GM19463 (cell line): ENCODE data around the gene GLTPD2.

Experiments used
- ATAC-seq: cut with Tn5 transposase; IDR thresholded peaks from one replicate; pipeline ENCODE4 v1.9.1; 2021; ENCODE audit warnings: mild to moderate bottlenecking, moderate library complexity; ENCODE audit not compliant: unreplicated experiment

GLTPD2 gene

GRCh38 chr17:4769628-4770027 lies 19.1 kb upstream of the GLTPD2 start:
- no peak for ATAC-seq

- no peak for ATAC-seq
These were observed 17.1 kb upstream of the GLTPD2 start, which contains the start of gene TM4SF5 for GRCh38 chr17:4771519-4772234. Gene TM4SF5, plus strand, starts transcription at chr17:4771886. Its CDS starts 37 bp downstream, at chr17:4771923.

- no peak for ATAC-seq
These were observed 16.5 kb upstream of the GLTPD2 start for GRCh38 chr17:4772235-4772613.

- no peak for ATAC-seq
These were observed 10.6 kb upstream of the GLTPD2 start for GRCh38 chr17:4777969-4778760.

- ATAC-seq, result no peak
These were observed 8.3 kb upstream of the GLTPD2 start for GRCh38 chr17:4780325-4780955.

GRCh38 chr17:4782652-4783051 lies 6.1 kb upstream of the GLTPD2 start:
- ATAC-seq, result no peak

DNA sequence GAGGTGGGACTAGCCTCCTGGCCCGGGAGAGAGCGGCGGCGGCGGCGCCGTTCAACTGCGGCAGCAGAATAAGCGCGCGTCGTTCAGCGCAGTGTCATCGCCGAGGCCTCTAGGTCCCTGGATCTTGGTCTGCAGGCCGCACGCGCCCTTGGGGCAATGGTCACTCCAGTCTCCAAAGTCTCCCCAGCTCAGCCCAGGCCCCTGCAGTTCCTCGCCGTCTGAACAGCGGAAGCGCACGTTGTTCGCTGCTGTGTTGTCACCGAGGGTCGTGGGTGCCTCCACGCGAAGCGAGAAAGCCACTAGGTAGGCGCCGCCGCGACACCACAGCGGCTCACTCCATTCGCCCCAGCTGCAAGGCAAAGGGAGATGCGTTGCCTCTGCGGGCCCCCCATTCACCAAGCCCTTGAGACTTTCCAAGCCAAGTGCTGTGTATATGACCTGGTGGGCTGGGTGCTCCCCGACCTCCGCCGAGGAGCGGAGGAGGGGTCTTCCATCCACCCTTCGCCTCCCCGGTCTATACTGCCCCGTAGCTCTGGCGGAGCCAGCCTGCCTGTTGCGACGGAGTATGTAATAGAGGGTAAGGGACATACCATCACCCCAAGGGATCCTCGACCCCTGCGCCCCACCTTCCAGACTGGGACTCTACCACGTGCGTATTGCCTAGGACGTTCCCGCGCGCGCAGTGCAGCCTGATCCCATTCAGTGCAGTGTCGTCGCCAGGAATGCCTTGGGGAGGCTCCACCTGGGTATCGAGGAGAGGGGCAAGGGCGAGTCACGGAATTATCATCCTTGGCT lies 3.3 kb upstream of the GLTPD2 start:
- no peak for ATAC-seq

DNA sequence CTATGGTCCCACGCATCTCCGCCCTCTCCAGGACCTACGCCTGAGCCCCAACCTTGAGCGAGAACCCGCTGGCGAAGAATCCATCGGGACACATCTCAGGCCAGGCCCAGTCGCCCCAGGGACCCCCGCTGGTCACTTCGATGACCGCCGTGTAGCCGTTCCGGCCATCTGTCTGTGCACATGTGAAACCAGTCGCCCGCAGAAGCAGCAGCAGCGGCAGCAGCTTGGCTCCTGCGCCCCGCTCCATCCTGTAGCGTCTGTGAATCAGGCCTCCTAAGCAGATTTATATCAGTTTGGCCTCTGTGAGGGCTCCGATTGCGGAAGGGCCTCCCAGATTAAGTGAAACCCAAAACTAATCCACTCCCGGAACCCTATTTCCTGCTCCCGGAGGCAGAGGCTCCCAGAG lies 2.7 kb upstream of the GLTPD2 start, which contains the start of gene VMO1:
TSS of gene VMO1 (minus strand) at position 259 of the 406 bp plus-strand sequence. CDS start at position 247, 12 bp downstream.
- no peak for ATAC-seq

- no peak for ATAC-seq
These were observed 2.2 kb upstream of the GLTPD2 start for GRCh38 chr17:4786516-4786915.

DNA sequence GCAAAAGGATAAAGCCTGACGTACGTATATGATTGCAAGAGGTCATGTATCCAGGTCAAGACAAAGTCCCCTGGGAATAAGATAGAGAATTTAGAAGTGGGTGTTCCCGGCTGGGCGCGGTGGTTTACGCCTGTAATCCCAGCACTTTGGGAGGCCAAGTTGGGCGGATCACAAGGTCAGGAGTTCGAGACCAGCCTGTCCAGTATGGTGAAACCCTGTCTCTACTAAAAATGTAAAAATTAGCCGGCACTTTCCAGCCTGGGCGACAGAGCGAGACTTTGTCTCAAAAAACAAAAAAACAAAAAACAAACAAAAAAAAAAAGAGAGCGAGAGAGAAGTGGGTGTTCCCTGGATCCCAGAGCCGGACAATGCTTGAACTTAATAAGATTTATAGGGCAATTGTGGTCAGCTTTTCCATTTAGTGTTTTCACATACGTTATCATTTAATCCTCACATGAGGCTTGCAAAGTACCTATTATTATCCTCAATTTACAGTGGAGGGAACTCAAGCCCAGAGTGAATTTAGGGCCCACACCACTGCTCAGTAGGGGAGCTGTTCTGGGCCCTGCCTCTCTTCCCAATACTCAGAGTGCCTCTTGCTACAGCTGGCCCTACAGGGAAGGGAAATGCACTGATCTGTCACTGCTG lies 481 bp upstream of the GLTPD2 start:
- no peak for ATAC-seq

- ATAC-seq, result no peak
These were observed 862 bp downstream of the GLTPD2 start for GRCh38 chr17:4789701-4789950.

GRCh38 chr17:4789951-4790704 lies 1.4 kb downstream of the GLTPD2 start:
- peak; percentile 80 for ATAC-seq

DNA sequence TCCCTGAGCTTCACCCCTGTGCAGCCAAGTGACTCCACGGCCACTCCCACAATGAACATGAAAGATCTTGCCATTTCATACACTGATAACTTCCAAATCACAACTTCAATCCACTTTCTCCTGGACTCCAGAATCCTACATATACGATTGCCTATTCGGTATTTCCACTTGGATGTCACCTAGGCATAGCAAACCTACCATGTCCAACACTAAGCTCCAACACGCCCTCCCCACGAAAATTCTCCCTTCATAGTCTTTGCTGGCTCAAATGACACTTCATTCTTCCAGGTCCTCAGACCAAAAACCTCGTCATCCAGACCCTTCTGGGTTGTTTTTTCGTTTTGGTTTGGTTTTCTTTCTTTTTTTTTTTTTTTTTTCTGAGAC lies 1.9 kb downstream of the GLTPD2 start:
- no peak for ATAC-seq

- ATAC-seq, result no peak
These were observed 6.4 kb downstream of the GLTPD2 start for GRCh38 chr17:4795168-4795567.

- no peak for ATAC-seq
These were observed 7.8 kb downstream of the GLTPD2 start for GRCh38 chr17:4796552-4796920.

DNA sequence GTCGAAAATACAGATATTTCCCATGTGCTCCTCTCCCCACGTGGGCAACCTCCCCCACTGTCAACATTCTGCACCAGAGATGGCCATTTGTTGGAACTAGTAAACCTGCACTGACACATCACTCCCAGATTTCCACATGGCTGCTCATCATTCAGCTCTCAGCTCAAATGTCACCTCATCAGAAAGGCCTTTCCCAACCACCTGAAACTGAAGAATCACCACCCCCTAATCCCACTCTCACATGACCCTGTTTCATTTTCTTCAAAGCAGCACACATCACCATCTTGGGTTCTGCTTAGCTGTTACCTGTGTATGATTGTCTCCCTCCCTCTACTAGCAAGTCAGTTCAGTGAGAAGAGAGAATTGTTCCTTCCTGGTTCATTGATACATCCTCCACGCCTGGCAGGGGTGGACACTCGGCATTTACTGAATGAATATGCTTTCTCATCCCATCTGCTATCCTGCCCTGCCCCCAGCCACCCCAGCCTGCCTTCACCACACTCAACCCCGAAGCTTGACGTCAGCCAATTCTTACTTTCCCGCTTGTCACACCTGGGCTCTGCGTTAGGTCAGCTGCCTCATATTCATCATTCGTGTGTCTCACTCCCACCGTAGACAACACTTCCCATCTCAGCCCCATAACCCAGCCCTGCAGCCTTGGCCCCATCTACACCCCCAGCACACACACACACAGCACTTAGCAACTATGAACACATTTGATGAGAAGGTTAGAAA lies 11.9 kb downstream of the GLTPD2 start:
- no peak for ATAC-seq

DNA sequence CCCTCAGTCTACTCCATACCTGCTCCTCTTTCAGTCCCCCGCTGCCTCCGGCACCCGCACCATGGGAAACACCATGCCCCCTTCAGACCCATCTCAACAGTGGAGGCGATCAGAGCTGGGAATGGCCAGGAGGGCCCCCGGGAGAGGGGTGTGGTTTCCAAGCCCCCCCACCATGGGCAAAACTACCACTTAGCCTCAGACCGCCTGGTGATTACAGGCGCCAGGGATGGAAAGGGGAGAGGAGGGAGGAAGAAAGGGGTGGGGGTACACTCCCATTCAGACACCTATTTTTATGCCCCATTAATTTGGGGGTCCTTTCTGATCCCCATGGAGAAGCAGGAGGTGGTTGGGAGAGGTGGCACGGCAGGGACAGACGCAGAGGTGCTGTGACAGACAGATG lies 13.5 kb downstream of the GLTPD2 start, which contains the start of gene C17orf114:
TSS of gene C17orf114 (minus strand) at position 101 of the 400 bp plus-strand sequence.
- ATAC-seq, result no peak

GRCh38 chr17:4806456-4806776 lies 17.7 kb downstream of the GLTPD2 start:
- no peak for ATAC-seq
